Caco-2 (cell line): ENCODE data around the gene PTGDR. TPM values are rescaled to one million over a fixed set of nuclear protein-coding genes. Genes with fewer than 3 reads are reported as not detected.

Source experiments
- BruUV-seq: library from RNA; stranded (reverse); fragments of 400-500 nt; replicated peaks from 2 replicates; lab custom pipeline; 2021; lab: Mats Ljungman, UMichigan
- CTCF ChIA-PET: fragments of 300-600 bp; sonication (Branson Sonifier 250); formaldehyde crosslinking; loops from one replicate; lab custom pipeline; 2022; ENCODE audit warnings: antibody characterized with exemption; lab: Charles Lee
- POLR2A ChIA-PET: fragments of 300-600 bp; sonication (Branson Sonifier 250); formaldehyde crosslinking; loops from one replicate; lab custom pipeline; 2022; ENCODE audit warnings: antibody characterized with exemption; lab: Charles Lee
- DNase-seq, 2 experiments: peaks; one replicate each; pipeline versions ENCODE4 v3.0.0 to v3.0.0-alpha.2; 2020 to 2022
- H3K27me3 ChIP-seq: replicated peaks from 2 replicates; pipeline ENCODE4 v1.6.0; 2011; ENCODE audit warnings: low read length; ENCODE audit not compliant: control insufficient read depth, insufficient read depth
- H3K36me3 ChIP-seq: 2 replicates; pipeline ENCODE4 v1.5.1; 2011; ENCODE audit warnings: low read length; ENCODE audit not compliant: control insufficient read depth, insufficient read depth
- H3K4me1 ChIP-seq: fragments of 250-450 bp; sonication (Bioruptor Pico); 2 replicates; pipeline ENCODE4 v1.5.1; 2020; ENCODE audit warnings: mild to moderate bottlenecking
- H3K4me3 ChIP-seq: 2 replicates; pipeline ENCODE4 v1.5.1; 2011; ENCODE audit warnings: low read depth, mild to moderate bottlenecking, control low read depth, low read length
- H3K9me3 ChIP-seq: fragments of 250-450 bp; sonication (Bioruptor Pico); 2 replicates; pipeline ENCODE4 v1.5.1; 2020; ENCODE audit warnings: mild to moderate bottlenecking, moderate library complexity
- H3K27ac Mint-ChIP-seq: one replicate; pipeline ENCODE4 v1.8.0; 2022; ENCODE audit warnings: mixed read lengths; ENCODE audit not compliant: unreplicated experiment
- H3K27me3 Mint-ChIP-seq: one replicate; pipeline ENCODE4 v1.8.0; 2022; ENCODE audit warnings: mixed read lengths; ENCODE audit not compliant: insufficient read depth, unreplicated experiment
- H3K36me3 Mint-ChIP-seq: one replicate; pipeline ENCODE4 v1.8.0; 2022; ENCODE audit warnings: mild to moderate bottlenecking, mixed read lengths; ENCODE audit not compliant: insufficient read depth, unreplicated experiment
- H3K4me1 Mint-ChIP-seq: one replicate; pipeline ENCODE4 v1.8.0; 2022; ENCODE audit warnings: low read depth, mixed read lengths; ENCODE audit not compliant: unreplicated experiment
- H3K4me3 Mint-ChIP-seq: one replicate; pipeline ENCODE4 v1.8.0; 2022; ENCODE audit warnings: mild to moderate bottlenecking, moderate library complexity, mixed read lengths; ENCODE audit not compliant: unreplicated experiment
- H3K9me3 Mint-ChIP-seq: one replicate; pipeline ENCODE4 v1.8.0; 2022; ENCODE audit warnings: mixed read lengths; ENCODE audit not compliant: unreplicated experiment
- CTCF ChIP-seq, 2 experiments: fragments of 200-600 bp in 1 of 2; IDR thresholded peaks; 1 replicate in 1 of 2; 2 replicates in 1 of 2; pipeline versions ENCODE4 v1.5.1 to v1.8.0; 2011 to 2022; ENCODE audit warnings: antibody characterized with exemption in 1 of 2, control low read depth in 1 of 2, inconsistent platforms in 1 of 2, low read depth in 1 of 2, low read length in 1 of 2, mild to moderate bottlenecking in 1 of 2, moderate library complexity in 1 of 2; ENCODE audit not compliant: insufficient read depth in 1 of 2, severe bottlenecking in 1 of 2, unreplicated experiment in 1 of 2
- intact Hi-C: fragments of 100-400 bp; cut with micrococcal nuclease; formaldehyde crosslinking; loops from one replicate; pipeline ENCODE4 v1.10.0; 2022; ENCODE audit not compliant: unreplicated experiment
- total RNA-seq: library from RNA; stranded (reverse); gene quantifications from 2 replicates; pipeline ENCODE4 v1.2.3, GENCODE V29; 2022

The PTGDR gene
- total RNA-seq, 1 experiment from 2014 or later: 0.41 TPM

GRCh38 chr14:52258783-52259182 lies 8.7 kb upstream of the PTGDR start:
- H3K9me3 Mint-ChIP-seq: peaks cover 27% of the 10 kb centered on the region
- no peaks in the 10 kb centered on the region for H3K36me3 Mint-ChIP-seq
- TF ChIP-seq CTCF (IDR thresholded peaks at IDR 0.05; ENCODE audit: insufficient read depth in 1 of 2, low read depth in 1 of 2, low read length in 1 of 2, severe bottlenecking in 1 of 2, unreplicated experiment in 1 of 2): no peak
- H3K27me3 Mint-ChIP-seq: peaks cover 5% of the 10 kb centered on the region
- Histone ChIP-seq H3K4me1 (no peaks in the 10 kb centered on the region), H3K36me3 (no peaks in the 10 kb centered on the region), H3K9me3 (no peaks in the 10 kb centered on the region), H3K27me3 (no peaks in the 10 kb centered on the region), H3K4me3 (no peak overlapping the region)
- BruUV-seq: no TSS peak
- no peak for DNase-seq
- ChIA-PET CTCF (no interaction called here), POLR2A (no interaction called here)
- H3K4me1 Mint-ChIP-seq: no peaks in the 10 kb centered on the region
- intact Hi-C loops: no loop called here
- no peak overlapping the region for H3K27ac Mint-ChIP-seq
- no peak overlapping the region for H3K4me3 Mint-ChIP-seq

GRCh38 chr14:52259434-52259833 lies 8.1 kb upstream of the PTGDR start:
- Mint-ChIP-seq H3K9me3 (peaks cover 20% of the 10 kb centered on the region), H3K27me3 (peaks cover 5% of the 10 kb centered on the region)

GRCh38 chr14:52262600-52262999 lies 4.9 kb upstream of the PTGDR start:
- POLR2A ChIA-PET: no interaction called here
- peaks cover 14% of the 10 kb centered on the region for H3K9me3 Mint-ChIP-seq

More at GRCh38 chr14:52259434-52259833, 8.1 kb upstream of the PTGDR start:
- Histone ChIP-seq H3K36me3 (no peaks in the 10 kb centered on the region), H3K4me3 (no peak overlapping the region), H3K4me1 (no peaks in the 10 kb centered on the region), H3K27me3 (no peaks in the 10 kb centered on the region), H3K9me3 (peaks cover 2% of the 10 kb centered on the region)
- POLR2A ChIA-PET: no interaction called here
- H3K4me3 Mint-ChIP-seq: no peak overlapping the region
- no peak for DNase-seq
- no TSS peak for BruUV-seq
- intact Hi-C loops: no loop called here
- CTCF ChIA-PET: no interaction called here
- no peaks in the 10 kb centered on the region for H3K36me3 Mint-ChIP-seq
- no peaks in the 10 kb centered on the region for H3K4me1 Mint-ChIP-seq
- no peak for TF ChIP-seq CTCF (IDR thresholded peaks at IDR 0.05; ENCODE audit: insufficient read depth in 1 of 2, low read depth in 1 of 2, low read length in 1 of 2, severe bottlenecking in 1 of 2, unreplicated experiment in 1 of 2)
- no peak overlapping the region for H3K27ac Mint-ChIP-seq

More at GRCh38 chr14:52262600-52262999, 4.9 kb upstream of the PTGDR start:
- H3K4me1 ChIP-seq: no peaks in the 10 kb centered on the region
- no peak overlapping the region for H3K4me3 Mint-ChIP-seq
- H3K4me1 Mint-ChIP-seq: no peaks in the 10 kb centered on the region
- intact Hi-C loops: no loop called here
- H3K27me3 ChIP-seq: no peaks in the 10 kb centered on the region
- peaks cover 5% of the 10 kb centered on the region for H3K9me3 ChIP-seq
- H3K27me3 Mint-ChIP-seq: no peaks in the 10 kb centered on the region
- H3K36me3 Mint-ChIP-seq: no peaks in the 10 kb centered on the region
- H3K36me3 ChIP-seq: no peaks in the 10 kb centered on the region
- BruUV-seq: no TSS peak
- H3K4me3 ChIP-seq: no peak overlapping the region
- CTCF ChIA-PET: interaction anchor here (0.8 kb wide), 1 partner anchor 113 kb away, joined by 3 read pairs; no protein-coding TSS in a partner anchor
- H3K27ac Mint-ChIP-seq: no peak overlapping the region
- no peak for DNase-seq
- TF ChIP-seq CTCF (IDR thresholded peaks at IDR 0.05; ENCODE audit: insufficient read depth in 1 of 2, low read depth in 1 of 2, low read length in 1 of 2, severe bottlenecking in 1 of 2, unreplicated experiment in 1 of 2): no peak
